HG02763 (cell line): ENCODE results near the gene MGLL.
A peak's percentile ranks its signal among the peaks of the same experiment; 100 is the strongest.

Experiments used
- ATAC-seq: cut with Tn5 transposase; IDR thresholded peaks from one replicate; pipeline ENCODE4 v1.9.1; 2021; ENCODE audit warnings: mild to moderate bottlenecking, moderate library complexity; ENCODE audit not compliant: unreplicated experiment

Gene MGLL

GRCh38 chr3:127814325-127814781 is 8.0 kb downstream of the MGLL start:
- no peak for ATAC-seq

DNA sequence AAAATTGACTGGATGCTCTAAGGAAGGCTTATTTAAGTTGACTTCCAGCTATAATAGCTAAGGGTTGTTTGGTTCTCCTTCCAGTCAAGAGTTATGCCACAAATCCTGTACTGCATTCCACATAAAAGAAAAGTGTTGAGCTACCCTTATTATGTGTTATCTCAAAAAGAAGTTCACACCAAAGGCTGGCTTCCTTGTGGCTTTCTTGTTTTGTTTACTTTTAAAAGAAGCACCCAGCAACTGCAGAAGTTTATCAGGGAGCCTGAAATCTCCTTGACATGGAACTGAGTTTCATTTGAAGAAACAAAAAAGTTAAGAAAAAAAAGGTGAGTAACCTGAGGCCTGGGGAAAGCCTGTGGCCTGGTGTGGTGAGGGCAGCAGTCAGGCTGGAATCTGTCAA is 10.2 kb downstream of the MGLL start:
- ATAC-seq, result no peak

DNA sequence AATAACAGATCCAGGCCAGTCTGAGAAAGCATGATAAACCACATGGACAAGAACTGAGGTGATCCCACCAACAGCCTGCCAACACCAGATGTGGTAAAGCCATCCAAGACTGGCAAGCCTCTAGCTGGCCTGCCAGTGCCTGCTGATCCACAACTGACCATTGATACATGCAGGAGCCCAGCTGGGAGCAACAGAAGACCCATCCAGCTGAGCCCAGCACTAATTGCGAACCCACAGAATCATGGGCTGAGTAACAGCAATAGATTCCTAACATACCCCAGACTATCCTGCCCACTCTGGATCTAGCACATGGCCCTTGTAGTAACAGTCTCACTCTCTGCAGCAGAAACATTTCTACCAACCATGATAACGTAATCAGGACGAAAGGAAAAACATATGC is 10.6 kb downstream of the MGLL start:
- no peak for ATAC-seq

GRCh38 chr3:127809611-127810010 is 12.7 kb downstream of the MGLL start:
- ATAC-seq, result no peak

DNA sequence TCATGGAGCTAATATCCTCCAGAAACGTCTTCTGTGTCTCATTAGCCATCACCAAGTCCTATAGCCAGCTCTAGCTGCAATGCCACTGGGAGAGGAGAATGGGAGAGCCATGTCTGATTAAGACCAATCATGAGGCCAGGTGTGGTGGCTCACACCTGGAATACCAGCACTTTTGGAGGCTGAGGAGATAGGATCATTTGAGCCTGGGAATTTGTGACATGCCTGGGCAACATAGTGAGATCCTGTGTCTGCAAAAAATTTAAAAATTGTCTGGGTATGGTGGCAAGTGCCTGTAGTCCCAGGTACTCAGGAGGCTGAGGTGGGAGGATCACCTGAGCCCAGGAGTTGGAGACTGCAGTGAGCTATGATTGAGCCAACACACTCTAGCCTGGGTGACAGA is 13.1 kb downstream of the MGLL start:
- no peak for ATAC-seq

DNA sequence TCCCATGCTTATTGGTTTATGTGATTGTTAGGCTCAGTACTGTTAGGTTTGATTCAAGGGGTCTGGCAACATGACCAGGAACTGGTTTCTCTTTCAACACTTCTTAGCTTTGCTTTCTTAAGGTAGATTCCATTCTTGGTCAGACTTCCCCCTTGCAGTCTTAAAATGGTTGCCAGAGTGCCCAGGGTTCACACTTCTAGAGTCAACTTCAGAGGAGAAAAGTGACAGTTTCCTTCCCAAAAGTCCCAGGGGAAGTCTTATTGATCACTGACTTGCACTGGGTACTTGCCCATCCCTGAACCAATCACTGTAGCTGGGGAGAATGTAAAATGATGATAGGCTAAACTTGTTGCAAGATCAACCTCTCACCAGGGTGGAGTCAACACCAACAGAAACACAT is 14.1 kb downstream of the MGLL start:
- ATAC-seq, result no peak

DNA sequence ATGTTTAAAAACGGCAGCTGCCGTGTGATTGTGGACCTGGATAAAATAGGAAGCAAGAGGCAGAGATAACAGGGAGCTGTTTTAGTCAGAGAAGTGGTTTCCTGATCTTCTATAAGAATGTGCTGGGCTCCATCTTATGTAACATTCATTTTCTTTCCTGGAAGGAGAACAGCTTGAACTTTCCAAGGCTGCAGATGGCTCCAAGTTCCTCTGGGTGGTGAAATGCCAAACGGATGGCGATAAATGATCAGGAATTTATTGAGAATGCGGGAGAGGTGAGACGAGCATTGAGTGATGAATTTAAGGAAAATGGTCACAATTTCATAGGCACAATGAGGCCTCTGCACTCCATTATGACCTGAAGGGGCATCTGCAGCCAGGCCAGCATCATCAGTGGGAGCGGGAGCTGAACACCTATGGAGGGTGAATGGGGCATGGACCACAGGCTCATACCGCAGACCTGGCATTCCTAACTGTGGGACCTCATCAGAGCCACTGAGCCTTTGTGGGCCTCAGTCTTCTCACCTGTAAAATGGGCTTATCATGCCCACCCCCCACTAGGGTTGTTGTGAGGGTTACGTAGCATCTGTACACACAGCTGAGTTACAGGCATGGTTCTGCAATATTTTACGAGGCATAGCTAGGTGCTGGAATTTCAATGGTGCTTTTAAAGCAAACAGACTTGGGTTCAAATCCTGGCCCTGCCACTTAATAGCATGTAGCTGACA is 17.1 kb downstream of the MGLL start:
- no peak for ATAC-seq

- no peak for ATAC-seq
Measured at GRCh38 chr3:127804141-127804540, 18.2 kb downstream of the MGLL start.

GRCh38 chr3:127803619-127804018 is 18.7 kb downstream of the MGLL start:
- no peak for ATAC-seq

DNA sequence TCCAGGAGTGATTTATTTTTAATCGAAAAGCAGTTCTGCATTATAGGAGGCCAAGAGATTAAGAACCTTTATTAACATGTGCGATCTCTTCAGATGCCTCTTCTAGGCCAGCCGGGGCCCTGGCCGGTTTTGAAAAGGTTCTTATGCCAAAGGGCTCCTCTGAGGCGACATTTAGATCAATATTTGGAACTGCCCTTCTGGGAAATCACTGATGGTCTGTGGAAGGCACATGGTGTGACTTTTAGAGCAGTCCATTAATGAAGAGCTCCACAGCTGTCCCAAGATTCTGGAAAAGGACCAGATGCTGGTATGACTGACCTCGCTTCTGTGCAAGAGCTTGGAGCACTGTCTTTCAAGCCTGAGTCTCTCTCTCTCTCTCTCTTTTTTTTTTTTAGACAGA is 19.7 kb downstream of the MGLL start:
- ATAC-seq, result no peak

DNA sequence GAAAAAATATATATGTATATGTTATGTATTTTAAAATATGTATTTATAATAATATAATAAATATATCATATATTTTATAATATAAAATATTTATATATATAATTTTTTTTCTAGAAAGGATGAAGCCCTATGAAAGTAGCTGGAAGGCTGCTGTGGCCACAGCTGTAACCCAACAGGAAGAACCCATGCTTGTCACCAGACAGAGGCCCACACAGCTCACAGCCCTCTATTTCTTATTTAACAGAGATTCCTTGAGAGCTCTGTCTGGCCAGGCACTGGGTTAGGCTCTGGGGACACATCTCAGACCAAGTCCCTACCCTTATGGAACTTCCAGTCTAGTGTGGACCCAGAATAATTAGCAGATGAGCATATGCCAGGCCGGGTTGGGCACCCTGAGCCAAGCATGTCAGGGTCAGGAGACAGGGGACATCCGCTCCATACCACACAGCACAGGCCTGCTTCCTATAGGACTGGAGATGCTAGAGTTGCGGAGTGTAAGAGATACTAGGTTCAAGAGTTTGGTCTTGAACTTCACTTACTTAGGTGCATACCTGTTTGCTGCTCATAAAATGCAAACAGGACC is 20.5 kb downstream of the MGLL start:
- ATAC-seq, result no peak

GRCh38 chr3:127800508-127800907 is 21.8 kb downstream of the MGLL start:
- ATAC-seq, result no peak

DNA sequence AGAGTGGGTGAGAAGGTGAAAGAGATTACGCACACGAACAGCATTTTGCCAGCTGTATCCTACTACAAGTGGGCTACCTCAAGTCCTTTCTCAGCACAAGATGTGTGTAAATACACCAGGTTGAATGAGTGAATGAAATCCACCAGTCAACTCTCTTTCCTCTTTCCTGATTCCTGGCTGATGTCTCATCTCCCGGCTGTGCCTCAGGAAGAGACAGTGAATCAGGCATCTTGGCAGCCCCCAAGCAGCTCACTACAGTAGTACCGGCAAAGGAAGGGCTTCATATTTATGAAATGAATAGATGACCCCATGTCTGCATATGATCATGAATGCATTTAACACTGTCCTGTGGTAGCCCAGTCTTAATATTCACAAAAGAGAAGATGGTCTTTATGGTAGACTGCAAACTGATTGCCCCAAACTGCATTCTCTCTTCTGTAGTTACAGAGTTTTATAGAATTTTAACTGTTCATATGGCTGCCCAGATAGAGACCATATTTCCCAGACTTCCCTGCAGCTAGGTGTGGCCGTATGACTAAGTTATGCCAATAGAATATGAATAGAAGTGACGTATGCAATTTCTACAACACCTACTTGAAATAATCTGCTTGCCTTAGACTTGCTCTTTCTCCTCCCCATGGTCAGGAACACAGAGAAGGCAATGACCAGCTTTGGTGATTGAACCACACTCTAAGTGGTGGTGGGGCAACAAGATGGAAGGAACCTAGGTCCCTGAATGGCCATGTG is 22.7 kb downstream of the MGLL start:
- no peak for ATAC-seq

DNA sequence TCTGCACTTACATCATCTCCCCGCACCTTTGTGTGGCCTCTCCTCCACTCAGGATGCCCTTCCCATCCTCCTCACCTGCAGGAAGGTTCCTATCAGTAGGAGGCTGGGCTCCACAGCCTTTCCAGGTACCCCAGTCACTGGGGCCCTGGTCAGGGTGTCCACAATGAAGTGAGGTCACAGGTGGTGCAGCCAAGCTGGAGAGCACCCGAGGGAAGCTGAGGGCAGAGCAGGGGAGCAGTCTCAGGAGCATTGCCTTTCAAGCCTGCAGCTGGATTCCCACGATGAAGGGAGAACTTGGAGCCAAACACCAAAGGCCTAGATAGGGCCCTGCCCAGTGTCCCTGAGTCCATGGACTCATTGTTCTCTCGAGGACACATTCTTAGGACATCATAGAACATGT is 23.6 kb downstream of the MGLL start:
- ATAC-seq, result no peak

- ATAC-seq, result no peak
Measured at GRCh38 chr3:127796831-127797150, 25.5 kb downstream of the MGLL start.

- no peak for ATAC-seq
Measured at GRCh38 chr3:127796045-127796830, 26.1 kb downstream of the MGLL start.

- no peak for ATAC-seq
Measured at GRCh38 chr3:127794972-127795371, 27.3 kb downstream of the MGLL start.

GRCh38 chr3:127794402-127794801 is 27.9 kb downstream of the MGLL start:
- ATAC-seq, result no peak

DNA sequence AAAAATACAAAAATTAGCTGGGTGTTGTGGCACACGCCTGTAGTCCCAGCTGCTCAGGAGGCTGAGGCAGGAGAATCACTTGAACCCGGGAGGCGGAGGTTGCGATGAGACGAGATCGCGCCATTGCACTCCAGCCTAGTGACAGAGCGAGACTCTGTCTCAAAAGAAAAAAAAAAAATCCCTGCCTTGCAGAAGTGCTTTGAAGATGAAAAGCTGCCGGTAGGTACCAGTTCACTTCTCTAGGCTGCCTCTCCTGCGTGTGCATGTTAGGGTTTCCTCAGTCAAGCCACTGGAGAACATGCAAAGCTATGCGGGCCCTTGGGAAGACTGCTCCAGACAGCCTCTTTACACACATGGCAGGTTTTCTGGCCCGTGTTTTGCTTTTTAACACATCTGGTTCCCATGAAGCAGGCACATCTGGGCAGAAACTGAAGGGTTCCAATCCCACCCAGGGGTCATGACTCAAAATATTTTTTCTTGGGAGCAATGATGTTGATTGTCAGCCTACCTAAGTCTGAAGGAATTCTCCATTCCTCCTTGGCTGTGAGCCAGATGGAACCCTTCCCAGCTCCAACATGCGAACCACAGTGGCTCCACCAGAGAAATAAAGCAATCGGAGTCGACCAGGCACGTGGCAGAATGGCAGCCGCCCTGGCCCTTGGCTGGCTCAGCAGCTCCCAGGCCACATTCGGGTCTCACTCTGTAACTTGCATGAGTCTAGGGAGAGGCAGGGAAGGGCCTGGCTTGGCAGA is 29.6 kb downstream of the MGLL start:
- no peak for ATAC-seq

DNA sequence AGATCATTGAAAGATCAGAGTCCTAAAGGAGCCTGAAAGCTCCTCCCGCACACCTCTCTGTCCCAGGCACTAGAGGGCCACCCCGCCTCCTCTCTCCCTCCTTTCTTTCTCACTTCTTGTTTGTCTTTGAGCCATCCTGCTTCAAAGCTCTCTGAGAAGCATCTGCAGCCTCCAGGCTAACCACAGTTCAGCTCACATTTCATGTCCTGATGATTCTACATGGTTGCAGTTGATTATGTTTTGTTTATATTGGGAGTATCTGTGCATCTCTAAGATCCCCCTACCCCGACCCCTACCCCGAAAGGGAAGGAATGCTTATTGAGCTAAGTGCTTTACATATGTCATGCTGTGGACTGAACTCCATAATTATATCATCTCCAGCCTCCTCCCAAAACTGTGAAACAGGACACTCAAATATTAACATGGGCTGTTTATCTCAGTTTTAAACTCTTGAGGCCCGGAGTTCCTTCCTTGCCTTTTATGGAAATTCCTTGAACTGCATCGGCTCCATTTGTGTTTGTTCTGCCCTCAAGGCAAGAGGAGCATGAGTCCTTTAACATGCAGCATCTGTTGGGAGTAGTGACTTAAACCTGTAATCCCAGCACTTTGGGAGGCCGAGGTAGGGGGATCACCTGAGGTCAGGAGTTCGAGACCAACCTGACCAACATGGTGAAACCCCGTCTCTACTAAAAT is 30.9 kb downstream of the MGLL start:
- ATAC-seq, result peak; percentile 81
